Epithelial cell of umbilical artery (primary cell): ENCODE measurements around the gene CYP2R1. TPM values are rescaled to one million over a fixed set of nuclear protein-coding genes. Genes with fewer than 3 reads are reported as not detected.

ENCODE experiments used
- total RNA-seq: library from RNA; depleted of rRNA; stranded (reverse); fragments of >200 nt; gene quantifications from 2 replicates; pipeline ENCODE4 v1.2.3, GENCODE V29; 2014

Gene CYP2R1
- total RNA-seq: 13.5 and 13.6 TPM in 2 replicates

GRCh38 chr11:14892036-14892556, at the start of gene CYP2R1:
CYP2R1 (minus strand) TSS chr11:14892231; CDS start chr11:14892205, 26 bp downstream.

Other genes with a start within 250 kb of the CYP2R1 start
- 0.76 and 2.6 TPM in 2 replicates for gene PDE3B, start 248.4 kb downstream of the CYP2R1 start, total RNA-seq
- gene CALCA, start 80.1 kb upstream of the CYP2R1 start, total RNA-seq: not detected in 2 replicates
- gene CALCB, start 181.4 kb upstream of the CYP2R1 start, total RNA-seq: 0.30 TPM in 1 of 2 replicates, not detected in the other
- not detected in 2 replicates for gene INSC, start 222.7 kb upstream of the CYP2R1 start, total RNA-seq